HCT116 (cell line): Measurements from ENCODE around the gene PLPP6. TPM values are rescaled to one million over a fixed set of nuclear protein-coding genes. Genes with fewer than 3 reads are reported as not detected.

Experiments used
- ATAC-seq: fragments of 200-7000 bp; cut with Tn5 transposase; 2 replicates; pipeline ENCODE4 v1.9.1; 2020; ENCODE audit warnings: mild to moderate bottlenecking, moderate library complexity
- BruUV-seq: library from RNA; stranded (reverse); fragments of 400-500 nt; replicated peaks from 2 replicates; lab custom pipeline; 2021; lab: Mats Ljungman, UMichigan
- CTCF ChIA-PET: fragments of 300-600 bp; sonication (Branson Sonifier 250); formaldehyde crosslinking; loops from one replicate; lab custom pipeline; 2021; ENCODE audit warnings: antibody characterized with exemption; lab: Charles Lee
- POLR2A ChIA-PET: fragments of 300-600, 350-600 bp; sonication (Branson Sonifier 250); formaldehyde crosslinking; loops from one replicate; lab custom pipeline; 2021; ENCODE audit warnings: antibody characterized with exemption; lab: Charles Lee
- RAD21 ChIA-PET, 2 experiments: fragments of 300-600 bp; sonication (Branson Sonifier 250); formaldehyde crosslinking; loops; one replicate each; lab custom pipeline; 2023; ENCODE audit warnings: low total read pairs in 2 of 2; ENCODE audit not compliant: uncharacterized antibody in 2 of 2, unreplicated experiment in 2 of 2, low non-redundant PET in 1 of 2; lab: Charles Lee
- DNase-seq: peaks from one replicate; pipeline ENCODE4 v3.0.0-alpha.2; 2010; ENCODE audit warnings: low read depth, low spot score
- H2AFZ ChIP-seq: fragments of 200-600 bp; shearing (Covaris generic), sonication (generic); 2 replicates; pipeline ENCODE4 v1.6.1; 2017; ENCODE audit warnings: low read depth, mixed run types, mixed read lengths, antibody characterized with exemption, low read length; ENCODE audit not compliant: poor library complexity, severe bottlenecking
- H3K27ac ChIP-seq: 2 replicates; pipeline ENCODE4 v1.5.1; 2012; ENCODE audit warnings: low read depth, low read length
- H3K27me3 ChIP-seq: fragments of 200-600 bp; sonication (generic); 2 replicates; pipeline ENCODE4 v1.6.1; 2016; ENCODE audit warnings: mixed run types, low read length, mixed read lengths; ENCODE audit not compliant: insufficient read depth
- H3K36me3 ChIP-seq, 2 experiments: fragments of 200-500 bp in 1 of 2; fragments of 200-600 bp in 1 of 2; sonication (Bioruptor generic) in 1 of 2; sonication (generic) in 1 of 2; 2 replicates each; pipeline versions ENCODE4 v1.5.1 to v1.6.1; 2014 to 2016; ENCODE audit warnings: low read length in 2 of 2, inconsistent platforms in 1 of 2, mixed read lengths in 1 of 2, mixed run types in 1 of 2; ENCODE audit not compliant: insufficient read depth in 2 of 2, control insufficient read depth in 1 of 2
- H3K4me1 ChIP-seq, 2 experiments: fragments of 200-600 bp in 1 of 2; sonication (generic) in 1 of 2; 2 replicates each; pipeline versions ENCODE4 v1.5.1 to v1.6.1; 2012 to 2017; ENCODE audit warnings: low read length in 2 of 2, inconsistent platforms in 1 of 2, mild to moderate bottlenecking in 1 of 2, mixed read lengths in 1 of 2, mixed run types in 1 of 2, moderate library complexity in 1 of 2; ENCODE audit not compliant: insufficient read depth in 2 of 2, control insufficient read depth in 1 of 2
- H3K4me2 ChIP-seq: fragments of 200-600 bp; sonication (generic); 2 replicates; pipeline ENCODE4 v1.6.1; 2017; ENCODE audit warnings: mixed run types, low read length, mixed read lengths
- H3K4me3 ChIP-seq, 2 experiments: fragments of 200-600 bp in 1 of 2; sonication (generic) in 1 of 2; replicated peaks in 1 of 2; 2 replicates each; pipeline ENCODE4 v1.5.1; 2011 to 2016; ENCODE audit warnings: low read length in 2 of 2, control low read depth in 1 of 2, low read depth in 1 of 2, mild to moderate bottlenecking in 1 of 2, mixed read lengths in 1 of 2, mixed run types in 1 of 2
- H3K79me2 ChIP-seq: fragments of 200-600 bp; sonication (generic); 2 replicates; pipeline ENCODE4 v1.6.1; 2017; ENCODE audit warnings: mild to moderate bottlenecking, mixed run types, low read length, moderate library complexity, mixed read lengths; ENCODE audit not compliant: insufficient read depth
- H3K9ac ChIP-seq: fragments of 200-600 bp; sonication (generic); 2 replicates; pipeline ENCODE4 v1.6.1; 2016; ENCODE audit warnings: low read length, mixed read lengths
- H3K9me2 ChIP-seq: fragments of 200-600 bp; sonication (generic), shearing (Covaris generic); 2 replicates; pipeline ENCODE4 v1.6.1; 2017; ENCODE audit warnings: mixed run types, mild to moderate bottlenecking, moderate library complexity; ENCODE audit not compliant: insufficient read depth
- H3K9me3 ChIP-seq, 2 experiments: fragments of 200-500 bp in 1 of 2; fragments of 200-600 bp in 1 of 2; sonication (Bioruptor generic) in 1 of 2; sonication (generic) in 1 of 2; 2 replicates each; pipeline ENCODE4 v1.6.1; 2014 to 2017; ENCODE audit warnings: low read length in 2 of 2, mixed read lengths in 2 of 2, inconsistent platforms in 1 of 2, low read depth in 1 of 2, mild to moderate bottlenecking in 1 of 2, mixed run types in 1 of 2, moderate library complexity in 1 of 2; ENCODE audit not compliant: control insufficient read depth in 1 of 2, insufficient read depth in 1 of 2
- H4K20me1 ChIP-seq: fragments of 200-600 bp; sonication (generic), shearing (Covaris generic); 2 replicates; pipeline ENCODE4 v1.6.1; 2017; ENCODE audit warnings: mixed run types, mild to moderate bottlenecking, moderate library complexity; ENCODE audit not compliant: insufficient read depth
- ATF3 ChIP-seq: IDR thresholded peaks from 2 replicates; pipeline ENCODE4 v1.6.1; 2012
- EGR1 ChIP-seq: IDR thresholded peaks from 2 replicates; pipeline ENCODE4 v1.6.1; 2012; ENCODE audit warnings: low read depth
- POLR2A ChIP-seq: IDR thresholded peaks from 2 replicates; pipeline ENCODE4 v1.7.0; 2011; ENCODE audit warnings: borderline replicate concordance; ENCODE audit not compliant: insufficient read depth, insufficient read length; ENCODE audit errors: extremely low read depth
- POLR2AphosphoS5 ChIP-seq: IDR thresholded peaks from 2 replicates; pipeline ENCODE4 v1.6.1; 2011; ENCODE audit warnings: mild to moderate bottlenecking, low read depth, low read length, moderate library complexity
- RAD21 ChIP-seq: IDR thresholded peaks from 2 replicates; pipeline ENCODE4 v1.6.1; 2012; ENCODE audit warnings: low read depth, mild to moderate bottlenecking
- SIN3A ChIP-seq: IDR thresholded peaks from 2 replicates; pipeline ENCODE4 v1.6.1; 2012; ENCODE audit warnings: low read depth
- SRF ChIP-seq: IDR thresholded peaks from 2 replicates; pipeline ENCODE4 v1.6.1; 2012; ENCODE audit warnings: low read depth
- TCF7L2 ChIP-seq: IDR thresholded peaks from 2 replicates; pipeline ENCODE4 v1.7.0; 2011; ENCODE audit warnings: borderline replicate concordance, inconsistent platforms; ENCODE audit not compliant: insufficient read depth, insufficient read length; ENCODE audit errors: extremely low read depth
- ZBTB33 ChIP-seq: IDR thresholded peaks from 2 replicates; pipeline ENCODE4 v1.6.1; 2011; ENCODE audit warnings: mild to moderate bottlenecking, low read length, moderate library complexity; ENCODE audit not compliant: insufficient replicate concordance; ENCODE audit errors: extremely low read depth
- ZNF274 ChIP-seq: fragments of 200-500 bp; sonication (Bioruptor generic); IDR thresholded peaks from 2 replicates; pipeline ENCODE4 v1.6.1; 2014; ENCODE audit warnings: mild to moderate bottlenecking, low read depth, low read length, inconsistent platforms
- intact Hi-C: fragments of 100-400 bp; cut with micrococcal nuclease; formaldehyde crosslinking; loops from 2 replicates; pipeline ENCODE4 v1.10.0; 2022
- total RNA-seq: library from RNA; stranded (reverse); gene quantifications from one replicate; pipeline ENCODE4 v1.2.1, GENCODE V29; 2021; ENCODE audit not compliant: unreplicated experiment
- TF ChIP-seq, protein P1 (sequence below): IDR thresholded peaks from 2 replicates; pipeline ENCODE4 v1.6.1; 2012

PLPP6 gene
- total RNA-seq, 1 experiment from 2014 or later: 5.0 TPM

DNA sequence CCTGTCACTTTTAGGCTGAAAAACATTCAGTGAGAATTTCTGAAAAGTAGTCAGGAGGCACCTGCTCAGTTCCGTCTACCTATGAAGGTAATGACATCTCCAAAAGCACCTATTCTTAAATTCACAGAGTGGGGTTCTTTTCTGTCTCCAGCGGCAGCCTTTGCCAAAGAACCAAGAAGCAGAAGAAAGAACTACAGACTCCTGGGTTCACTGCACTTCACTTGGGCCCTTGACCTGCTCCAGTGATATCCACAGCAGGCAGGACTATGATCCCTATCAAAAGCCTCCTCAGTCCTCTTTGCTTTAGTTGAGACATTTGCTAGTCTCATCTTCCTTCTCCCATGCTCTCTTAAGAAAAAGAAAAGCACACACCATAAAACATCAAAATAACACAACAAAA is 19.7 kb upstream of the PLPP6 start:
- Histone ChIP-seq H4K20me1 (no peaks in the 10 kb centered on the region), H3K9me3 (no peaks in the 10 kb centered on the region), H3K4me1 (no peaks in the 10 kb centered on the region), H3K79me2 (no peaks in the 10 kb centered on the region), H3K4me2 (no peak overlapping the region), H3K9ac (no peak overlapping the region), H3K27me3 (no peaks in the 10 kb centered on the region), H3K36me3 (no peaks in the 10 kb centered on the region), H2AFZ (no peak overlapping the region), H3K4me3 (no peak overlapping the region), H3K27ac (no peak overlapping the region), H3K9me2 (no peaks in the 10 kb centered on the region)
- ATAC-seq (no peak), DNase-seq (no peak)
- ChIA-PET CTCF (no interaction called here), POLR2A (no interaction called here), RAD21 (no interaction called here)
- TF ChIP-seq POLR2AphosphoS5 (no peak), SRF (no peak)
- no TSS peak for BruUV-seq
- intact Hi-C loops: loop anchor here (5.0 kb wide), 1 partner anchor 325 kb away; no protein-coding TSS in a partner anchor

- Histone ChIP-seq H3K27ac (no peak overlapping the region), H3K9me2 (no peaks in the 10 kb centered on the region), H3K9ac (no peak overlapping the region), H4K20me1 (no peaks in the 10 kb centered on the region), H3K4me3 (no peak overlapping the region), H2AFZ (no peak overlapping the region), H3K79me2 (no peaks in the 10 kb centered on the region), H3K9me3 (no peaks in the 10 kb centered on the region), H3K27me3 (no peaks in the 10 kb centered on the region), H3K4me2 (no peak overlapping the region), H3K4me1 (no peaks in the 10 kb centered on the region), H3K36me3 (no peaks in the 10 kb centered on the region)
- POLR2A ChIA-PET: no interaction called here
- TF ChIP-seq POLR2A (no peak), SIN3A (no peak), RAD21 (no peak), ATF3 (no peak), TCF7L2 (no peak), EGR1 (no peak), ZBTB33 (no peak), ZNF274 (no peak), POLR2AphosphoS5 (no peak)
- TF ChIP-seq, protein P1, sequence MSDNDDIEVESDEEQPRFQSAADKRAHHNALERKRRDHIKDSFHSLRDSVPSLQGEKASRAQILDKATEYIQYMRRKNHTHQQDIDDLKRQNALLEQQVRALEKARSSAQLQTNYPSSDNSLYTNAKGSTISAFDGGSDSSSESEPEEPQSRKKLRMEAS: no peak
- CTCF ChIA-PET: no interaction called here
- RAD21 ChIA-PET: no interaction called here
- BruUV-seq: no TSS peak
- DNase-seq (no peak), ATAC-seq (no peak)
- intact Hi-C loops: no loop called here
Measured at GRCh38 chr9:4654084-4654483, 8.0 kb upstream of the PLPP6 start.
